SHP77 (cell line): ENCODE results near the gene LRFN5.
"Not testable (repeated sequence)": the region's sequence is repeated elsewhere in the genome, so short reads cannot be mapped to it uniquely, and the experiment has no call there.

Experiments used
- DNase-seq, 2 experiments: peaks; one replicate each; lab custom pipeline; 2025; lab: John Stamatoyannopoulos, UW

Gene LRFN5

GRCh38 chr14:41636492-41637392, 30.1 kb downstream of the LRFN5 start:
- DNase-seq: no peak

GRCh38 chr14:41641690-41642089, 35.0 kb downstream of the LRFN5 start:
- no peak for DNase-seq

DNA sequence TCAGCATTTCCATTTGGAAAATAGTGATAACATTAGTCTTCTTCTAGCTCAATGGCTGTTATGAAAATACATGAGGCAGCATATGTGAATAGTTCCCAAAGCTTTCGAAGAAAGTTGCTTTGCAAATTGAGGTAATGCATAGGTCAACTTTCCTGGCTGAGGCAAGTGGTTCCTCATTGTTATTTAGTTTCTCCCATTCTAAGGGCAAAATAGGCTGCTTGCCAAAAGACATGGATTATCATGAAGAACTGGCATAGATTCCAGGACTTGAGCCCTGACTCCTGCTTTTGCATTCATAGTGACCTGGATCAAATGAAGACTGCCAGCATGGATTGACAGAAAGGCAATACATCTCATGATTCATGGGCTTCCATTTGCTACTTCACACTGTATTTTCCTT, 35.7 kb downstream of the LRFN5 start:
- DNase-seq: no peak

DNA sequence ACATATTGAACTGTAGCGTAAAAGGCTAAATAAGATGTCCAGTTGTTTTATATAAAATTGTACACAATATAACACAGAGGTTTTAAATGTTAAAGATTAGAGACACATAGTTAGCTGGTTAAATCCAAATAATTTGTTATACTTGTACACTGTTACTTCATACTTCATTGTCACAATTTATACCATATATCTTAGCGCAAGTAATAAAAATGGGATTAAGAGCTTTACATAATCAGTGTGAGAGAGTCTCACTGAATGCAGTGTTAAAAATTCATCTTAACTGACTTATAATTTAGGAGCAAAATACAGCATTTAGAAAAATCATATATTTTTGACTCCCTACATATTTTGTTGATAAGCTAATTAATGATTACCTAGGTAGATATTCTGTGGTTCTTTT, 36.1 kb downstream of the LRFN5 start:
- DNase-seq: no peak

- DNase-seq: no peak
Observed at GRCh38 chr14:41644606-41645005, 37.9 kb downstream of the LRFN5 start.

DNA sequence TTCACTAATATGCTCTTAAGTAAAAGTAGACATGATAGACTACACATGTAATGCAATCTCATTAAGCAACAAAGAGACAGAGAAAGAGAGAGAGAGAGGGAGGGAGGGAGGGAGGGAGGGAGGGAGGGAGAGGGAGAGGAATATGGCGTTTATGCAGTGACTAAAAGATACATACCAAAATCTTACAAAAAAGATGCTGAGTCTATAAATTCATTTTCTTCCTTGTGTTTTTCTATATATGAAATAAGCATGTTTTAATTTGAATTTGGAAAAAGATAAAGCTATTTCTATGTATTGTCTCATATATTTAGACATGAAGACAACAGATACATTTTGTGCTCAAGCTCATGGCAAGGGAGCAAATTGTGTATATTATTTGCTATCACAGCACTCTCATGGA, 44.1 kb downstream of the LRFN5 start:
- no peak for DNase-seq

- DNase-seq: no peak
Observed at GRCh38 chr14:41654196-41654595, 47.5 kb downstream of the LRFN5 start.

GRCh38 chr14:41662780-41663472, 56.2 kb downstream of the LRFN5 start:
- no peak for DNase-seq

DNA sequence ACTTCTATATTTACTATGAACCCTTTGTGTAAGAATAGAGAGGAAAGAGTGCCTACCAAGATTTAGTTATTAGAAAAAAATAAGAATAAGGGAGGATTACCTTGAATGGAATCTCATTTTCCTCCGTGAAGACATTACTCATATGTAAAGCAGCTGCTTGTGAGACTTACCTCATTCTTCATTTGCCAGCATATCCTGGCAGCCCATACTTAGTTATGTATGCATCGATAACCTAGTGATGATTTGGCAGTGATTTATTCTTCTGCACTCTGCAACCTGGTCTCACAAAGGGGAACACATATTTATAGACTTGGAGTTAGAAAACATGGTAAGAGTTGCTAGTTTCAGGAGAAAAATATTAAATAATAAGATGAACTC, 56.8 kb downstream of the LRFN5 start:
- DNase-seq: no peak

GRCh38 chr14:41666301-41666700, 59.6 kb downstream of the LRFN5 start:
- no peak for DNase-seq

DNA sequence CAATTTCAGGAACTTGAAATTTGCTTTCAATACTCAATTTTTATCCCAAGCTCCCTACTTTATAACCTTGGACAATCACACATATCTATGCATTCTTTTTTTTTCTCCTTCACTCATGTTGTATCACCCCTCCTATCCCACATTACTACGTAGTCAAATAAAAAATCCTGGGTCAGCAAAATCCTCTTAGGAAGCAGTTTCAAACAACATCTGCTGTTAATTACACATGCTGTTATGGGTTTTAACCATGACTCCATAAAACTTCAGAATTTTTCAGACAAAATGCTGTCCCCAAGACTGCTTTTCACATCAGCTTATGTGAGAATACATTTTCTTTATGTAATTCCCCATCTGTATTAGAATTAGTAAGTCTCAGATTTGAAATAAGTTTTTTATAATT, 61.7 kb downstream of the LRFN5 start:
- DNase-seq: no peak

GRCh38 chr14:41673601-41674000, 66.9 kb downstream of the LRFN5 start:
- not testable (repeated sequence) for DNase-seq

DNA sequence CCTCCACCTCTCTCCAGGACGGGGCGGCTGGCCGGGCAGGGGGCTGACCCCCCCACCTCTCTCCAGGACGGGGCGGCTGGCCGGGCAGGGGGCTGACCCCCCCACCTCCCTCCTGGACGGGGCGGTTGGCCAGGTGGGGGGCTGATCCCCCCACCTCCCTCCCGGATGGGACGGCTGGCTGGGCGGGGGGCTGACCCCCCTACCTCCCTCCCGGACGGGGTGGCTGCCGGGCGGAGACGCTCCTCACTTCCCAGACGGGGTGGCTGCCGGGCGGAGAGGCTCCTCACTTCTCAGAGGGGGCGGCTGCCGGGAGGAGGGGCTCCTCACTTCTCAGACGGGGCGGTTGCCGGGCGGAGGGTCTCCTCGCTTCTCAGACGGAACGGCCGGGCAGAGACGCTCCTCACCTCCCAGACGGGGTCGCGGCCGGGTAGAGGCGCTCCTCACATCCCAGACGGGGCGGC, 67.9 kb downstream of the LRFN5 start:
- DNase-seq: not testable (repeated sequence)

DNA sequence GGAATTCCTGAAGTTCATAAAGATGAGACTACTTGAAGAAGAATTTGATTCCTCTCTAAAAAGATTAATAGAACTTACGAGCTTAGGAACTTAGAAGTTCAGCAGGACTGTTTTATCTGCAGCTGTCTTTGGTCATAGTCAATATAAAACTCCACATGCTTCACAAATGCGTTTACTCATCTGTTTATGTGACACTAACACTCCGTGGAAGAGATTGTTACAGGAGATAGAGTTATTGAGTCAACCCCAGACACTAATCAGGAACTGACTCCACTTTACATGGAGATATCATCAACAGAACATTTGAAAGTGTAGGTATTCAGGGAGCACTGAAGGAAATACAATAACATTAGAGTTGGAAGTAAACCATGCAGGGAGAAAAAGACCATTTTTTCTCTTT, 92.8 kb downstream of the LRFN5 start:
- no peak for DNase-seq

DNA sequence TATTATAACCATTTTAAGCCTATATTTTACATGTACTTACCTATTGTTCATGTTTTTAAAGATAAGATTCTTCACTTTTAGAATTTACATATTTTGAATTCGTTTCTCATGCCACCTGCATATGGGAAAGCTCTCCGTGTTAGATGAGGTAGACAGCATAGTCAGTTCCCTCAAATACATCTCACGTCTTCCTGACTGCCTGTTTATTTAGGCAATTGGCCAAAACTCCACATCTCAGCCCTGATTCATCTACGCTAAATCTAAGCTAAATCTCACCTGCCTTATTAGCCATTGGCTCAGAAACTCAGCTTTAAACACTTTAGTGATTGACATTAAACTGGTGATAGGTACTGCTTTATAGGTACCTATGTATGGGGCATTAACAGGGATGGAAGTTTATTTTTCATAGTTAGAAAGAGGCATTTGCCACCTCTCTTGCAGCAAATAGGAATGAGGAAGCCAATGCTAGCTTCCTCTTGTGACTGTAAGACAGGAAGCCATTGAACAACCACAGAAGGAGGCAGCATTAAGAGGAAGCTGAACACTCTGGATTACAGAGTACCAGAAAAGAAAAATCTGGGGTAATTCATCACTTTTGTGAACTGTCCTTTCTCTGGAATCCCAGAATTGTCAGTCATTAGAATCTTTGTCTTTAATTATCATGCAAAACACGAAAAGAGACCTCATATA, 111.9 kb downstream of the LRFN5 start:
- DNase-seq: peak; percentile 80

DNA sequence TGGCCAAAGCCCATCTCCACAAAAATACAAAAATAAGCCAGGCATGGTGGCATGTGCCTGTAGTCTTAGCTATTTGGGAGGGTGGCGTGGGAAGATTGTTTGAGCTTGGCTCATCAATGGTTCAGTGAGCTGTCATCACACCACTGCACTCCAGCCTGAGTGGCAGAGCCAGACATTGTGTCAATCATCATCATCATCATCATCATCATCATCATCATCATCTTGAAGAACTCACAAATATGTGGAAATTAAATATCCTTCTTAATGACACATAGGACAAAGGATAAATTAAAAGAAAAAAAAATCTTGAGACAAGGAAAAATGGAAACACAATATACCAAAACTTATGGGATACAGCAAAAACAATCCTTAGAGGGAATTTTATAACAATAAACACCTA, 132.5 kb downstream of the LRFN5 start:
- DNase-seq: no peak

GRCh38 chr14:41743140-41743539, 136.5 kb downstream of the LRFN5 start:
- no peak for DNase-seq

- DNase-seq: peak in 1 of 2 experiments; percentile 14
Observed at GRCh38 chr14:41749429-41749828, 142.8 kb downstream of the LRFN5 start.

GRCh38 chr14:41750575-41750974, 143.9 kb downstream of the LRFN5 start:
- DNase-seq: not testable (repeated sequence)

- DNase-seq: no peak
Observed at GRCh38 chr14:41758011-41758665, 151.5 kb downstream of the LRFN5 start.

DNA sequence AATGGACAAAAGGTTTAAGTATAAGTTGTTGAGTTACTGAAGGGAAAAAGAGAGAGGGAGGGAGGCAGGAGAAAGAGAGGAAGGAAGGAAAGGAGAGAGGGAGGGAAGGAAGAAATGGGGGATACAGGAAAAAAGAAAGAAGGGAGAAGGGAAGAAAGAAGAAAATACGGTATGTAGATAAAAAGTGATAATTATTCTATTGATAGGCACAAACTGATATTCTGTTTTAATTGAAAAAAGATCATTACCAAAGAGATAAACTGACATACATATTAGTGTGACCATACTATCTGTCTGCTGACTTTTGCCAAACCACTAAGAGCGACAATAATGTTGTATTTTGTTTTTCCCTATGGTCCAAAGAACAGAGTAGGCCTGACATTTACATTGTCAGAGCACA, 154.5 kb downstream of the LRFN5 start:
- DNase-seq: no peak

- no peak for DNase-seq
Observed at GRCh38 chr14:41766772-41767171, 160.1 kb downstream of the LRFN5 start.
